Measurements from ENCODE around the gene LPIN1. TPM values are rescaled to one million over a fixed set of nuclear protein-coding genes. Genes with fewer than 3 reads are reported as not detected.

LPIN1 gene
- 62.8 and 101 TPM in 2 replicates for total RNA-seq

GRCh38 chr2:11746376-11746806 lies at the start of gene LPIN1:
TSS of gene LPIN1 (plus strand) at chr2:11746632. CDS start at chr2:11765542, 18,910 bp downstream.

Small RNA genes within 50 kb of the gene (small RNA-seq; reads per million reads assigned to genes)
- gene MIR4262 (not detected), gene MIR548S (0.42 reads per million)

Other genes starting within 250 kb of the LPIN1 start
- gene GREB1, start 212.6 kb upstream of the LPIN1 start, total RNA-seq: 0.13 TPM in 1 of 2 replicates, not detected in the other
- gene NTSR2, start 76.4 kb upstream of the LPIN1 start, total RNA-seq: not detected in 2 replicates